ENCODE data around the gene NAP1L4.

The NAP1L4 gene

GRCh38 chr11:2924381-2924780 lies 67.7 kb downstream of the NAP1L4 start:
- Histone ChIP-seq H3K9me3 (ENCODE audit: low read length) (no peaks in the 10 kb centered on the region), H3K27ac (ENCODE audit: low read depth, low read length) (no peak overlapping the region), H3K9ac (ENCODE audit: low read length) (no peak overlapping the region), H3K36me3 (ENCODE audit: insufficient read depth, low read length) (no peaks in the 10 kb centered on the region), H3K27me3 (ENCODE audit: control insufficient read depth in 1 of 2, insufficient read depth in 2 of 2, low read length in 2 of 2) (peaks cover 14 to 27% of the 10 kb centered on the region in 2 donors), H3K4me3 (ENCODE audit: low read depth in 1 of 2, low read length in 2 of 2) (no peak overlapping the region), H3K4me1 (ENCODE audit: insufficient read depth, low read length) (no peaks in the 10 kb centered on the region)

- no peak overlapping the region for H3K9ac ChIP-seq (ENCODE audit: low read length)
- no peaks in the 10 kb centered on the region for H3K4me1 ChIP-seq (ENCODE audit: insufficient read depth, low read length)
- H3K9me3 ChIP-seq (ENCODE audit: low read length), result no peaks in the 10 kb centered on the region
- H3K27me3 ChIP-seq (ENCODE audit: control insufficient read depth in 1 of 2, insufficient read depth in 2 of 2, low read length in 2 of 2), result peaks cover 14 to 23% of the 10 kb centered on the region in 2 donors
- H3K4me3 ChIP-seq (ENCODE audit: low read depth in 1 of 2, low read length in 2 of 2), result no peak overlapping the region
- no peaks in the 10 kb centered on the region for H3K36me3 ChIP-seq (ENCODE audit: insufficient read depth, low read length)
- H3K27ac ChIP-seq (ENCODE audit: low read depth, low read length), result no peak overlapping the region
Observed at GRCh38 chr11:2923446-2924375, 68.4 kb downstream of the NAP1L4 start.

GRCh38 chr11:2922655-2923054 lies 69.5 kb downstream of the NAP1L4 start:
- no peaks in the 10 kb centered on the region for H3K9me3 ChIP-seq (ENCODE audit: low read length)
- H3K27me3 ChIP-seq (ENCODE audit: control insufficient read depth in 1 of 2, insufficient read depth in 2 of 2, low read length in 2 of 2), result peaks cover 7 to 13% of the 10 kb centered on the region in 2 donors
- H3K36me3 ChIP-seq (ENCODE audit: insufficient read depth, low read length), result no peaks in the 10 kb centered on the region
- H3K4me1 ChIP-seq (ENCODE audit: insufficient read depth, low read length), result no peaks in the 10 kb centered on the region
- H3K4me3 ChIP-seq (ENCODE audit: low read depth in 1 of 2, low read length in 2 of 2), result no peak overlapping the region
- H3K9ac ChIP-seq (ENCODE audit: low read length), result no peak overlapping the region
- H3K27ac ChIP-seq (ENCODE audit: low read depth, low read length), result no peak overlapping the region

GRCh38 chr11:2921742-2922493 lies 70.2 kb downstream of the NAP1L4 start:
- H3K4me1 ChIP-seq (ENCODE audit: insufficient read depth, low read length), result no peaks in the 10 kb centered on the region
- peaks cover under 1 to 5% of the 10 kb centered on the region in 2 donors for H3K27me3 ChIP-seq (ENCODE audit: control insufficient read depth in 1 of 2, insufficient read depth in 2 of 2, low read length in 2 of 2)
- H3K9ac ChIP-seq (ENCODE audit: low read length), result no peak overlapping the region
- H3K27ac ChIP-seq (ENCODE audit: low read depth, low read length), result no peak overlapping the region
- no peak overlapping the region for H3K4me3 ChIP-seq (ENCODE audit: low read depth in 1 of 2, low read length in 2 of 2)
- no peaks in the 10 kb centered on the region for H3K9me3 ChIP-seq (ENCODE audit: low read length)
- no peaks in the 10 kb centered on the region for H3K36me3 ChIP-seq (ENCODE audit: insufficient read depth, low read length)

- H3K9me3 ChIP-seq (ENCODE audit: low read length), result no peaks in the 10 kb centered on the region
- no peaks in the 10 kb centered on the region for H3K27me3 ChIP-seq (ENCODE audit: control insufficient read depth in 1 of 2, insufficient read depth in 2 of 2, low read length in 2 of 2)
- H3K36me3 ChIP-seq (ENCODE audit: insufficient read depth, low read length), result no peaks in the 10 kb centered on the region
- no peak overlapping the region for H3K4me3 ChIP-seq (ENCODE audit: low read depth in 1 of 2, low read length in 2 of 2)
- H3K27ac ChIP-seq (ENCODE audit: low read depth, low read length), result no peak overlapping the region
- H3K9ac ChIP-seq (ENCODE audit: low read length), result no peak overlapping the region
- H3K4me1 ChIP-seq (ENCODE audit: insufficient read depth, low read length), result no peaks in the 10 kb centered on the region
Observed at GRCh38 chr11:2921261-2921660, 70.9 kb downstream of the NAP1L4 start.

GRCh38 chr11:2920343-2920742 lies 71.8 kb downstream of the NAP1L4 start:
- Histone ChIP-seq H3K4me1 (ENCODE audit: insufficient read depth, low read length) (no peaks in the 10 kb centered on the region), H3K4me3 (ENCODE audit: low read depth in 1 of 2, low read length in 2 of 2) (no peak overlapping the region), H3K27me3 (ENCODE audit: control insufficient read depth in 1 of 2, insufficient read depth in 2 of 2, low read length in 2 of 2) (no peaks in the 10 kb centered on the region)

GRCh38 chr11:2919837-2920236 lies 72.3 kb downstream of the NAP1L4 start:
- no peak overlapping the region for H3K4me3 ChIP-seq (ENCODE audit: low read depth in 1 of 2, low read length in 2 of 2)
- H3K36me3 ChIP-seq (ENCODE audit: insufficient read depth, low read length), result no peaks in the 10 kb centered on the region
- no peak overlapping the region for H3K27ac ChIP-seq (ENCODE audit: low read depth, low read length)
- H3K9me3 ChIP-seq (ENCODE audit: low read length), result no peaks in the 10 kb centered on the region
- no peaks in the 10 kb centered on the region for H3K4me1 ChIP-seq (ENCODE audit: insufficient read depth, low read length)
- no peaks in the 10 kb centered on the region for H3K27me3 ChIP-seq (ENCODE audit: control insufficient read depth in 1 of 2, insufficient read depth in 2 of 2, low read length in 2 of 2)
- H3K9ac ChIP-seq (ENCODE audit: low read length), result no peak overlapping the region

More at GRCh38 chr11:2920343-2920742, 71.8 kb downstream of the NAP1L4 start:
- H3K27ac ChIP-seq (ENCODE audit: low read depth, low read length), result no peak overlapping the region
- no peak overlapping the region for H3K9ac ChIP-seq (ENCODE audit: low read length)
- H3K9me3 ChIP-seq (ENCODE audit: low read length), result no peaks in the 10 kb centered on the region
- H3K36me3 ChIP-seq (ENCODE audit: insufficient read depth, low read length), result no peaks in the 10 kb centered on the region

GRCh38 chr11:2919188-2919587 lies 72.9 kb downstream of the NAP1L4 start:
- H3K4me3 ChIP-seq (ENCODE audit: low read depth in 1 of 2, low read length in 2 of 2), result no peak overlapping the region
- H3K27ac ChIP-seq (ENCODE audit: low read depth, low read length), result no peak overlapping the region
- no peak overlapping the region for H3K9ac ChIP-seq (ENCODE audit: low read length)
- no peaks in the 10 kb centered on the region for H3K4me1 ChIP-seq (ENCODE audit: insufficient read depth, low read length)
- no peaks in the 10 kb centered on the region for H3K9me3 ChIP-seq (ENCODE audit: low read length)
- H3K27me3 ChIP-seq (ENCODE audit: control insufficient read depth in 1 of 2, insufficient read depth in 2 of 2, low read length in 2 of 2), result no peaks in the 10 kb centered on the region
- H3K36me3 ChIP-seq (ENCODE audit: insufficient read depth, low read length), result no peaks in the 10 kb centered on the region

- H3K27me3 ChIP-seq (ENCODE audit: control insufficient read depth in 1 of 2, insufficient read depth in 2 of 2, low read length in 2 of 2), result no peaks in the 10 kb centered on the region
- H3K9me3 ChIP-seq (ENCODE audit: low read length), result no peaks in the 10 kb centered on the region
- no peak overlapping the region for H3K9ac ChIP-seq (ENCODE audit: low read length)
- no peak overlapping the region for H3K27ac ChIP-seq (ENCODE audit: low read depth, low read length)
- H3K4me3 ChIP-seq (ENCODE audit: low read depth in 1 of 2, low read length in 2 of 2), result no peak overlapping the region
- H3K36me3 ChIP-seq (ENCODE audit: insufficient read depth, low read length), result no peaks in the 10 kb centered on the region
- H3K4me1 ChIP-seq (ENCODE audit: insufficient read depth, low read length), result no peaks in the 10 kb centered on the region
Observed at GRCh38 chr11:2917842-2918490, 74.2 kb downstream of the NAP1L4 start.

GRCh38 chr11:2916892-2917645 lies 75.1 kb downstream of the NAP1L4 start:
- no peaks in the 10 kb centered on the region for H3K4me1 ChIP-seq (ENCODE audit: insufficient read depth, low read length)
- no peak overlapping the region for H3K27ac ChIP-seq (ENCODE audit: low read depth, low read length)
- H3K9me3 ChIP-seq (ENCODE audit: low read length), result no peaks in the 10 kb centered on the region
- H3K9ac ChIP-seq (ENCODE audit: low read length), result no peak overlapping the region
- no peaks in the 10 kb centered on the region for H3K27me3 ChIP-seq (ENCODE audit: control insufficient read depth in 1 of 2, insufficient read depth in 2 of 2, low read length in 2 of 2)
- no peak overlapping the region for H3K4me3 ChIP-seq (ENCODE audit: low read depth in 1 of 2, low read length in 2 of 2)
- H3K36me3 ChIP-seq (ENCODE audit: insufficient read depth, low read length), result no peaks in the 10 kb centered on the region
